SU-DHL-6 (cell line): ENCODE data around the gene CTNNBIP1.

Source experiments
- CTCF ChIP-seq: fragments of 200-600 bp; sonication (generic); IDR thresholded peaks from one replicate; pipeline ENCODE4 v1.5.1; 2017; ENCODE audit warnings: antibody characterized with exemption, mild to moderate bottlenecking, low read length, moderate library complexity; ENCODE audit not compliant: insufficient read depth, poor library complexity, severe bottlenecking
- EZH2phosphoT487 ChIP-seq: fragments of 200-600 bp; sonication (generic), shearing (Covaris generic); conservative IDR thresholded peaks from 2 replicates; pipeline ENCODE4 v1.6.1; 2018; ENCODE audit warnings: mild to moderate bottlenecking, antibody characterized with exemption, low read length, moderate library complexity, mixed read lengths

GRCh38 chr1:9877962-9878361 is 32.1 kb downstream of the CTNNBIP1 start:
- TF ChIP-seq CTCF = no peak
- no peak for TF ChIP-seq EZH2phosphoT487
